GM19193 (cell line): ENCODE data around the gene GPD2.

Experiments used
- POLR2A ChIP-seq: IDR thresholded peaks from 4 replicates; pipeline ENCODE4 v1.6.1; 2011; ENCODE audit not compliant: insufficient read depth, insufficient read length; ENCODE audit errors: extremely low read depth

Gene GPD2

GRCh38 chr2:156563994-156564753 lies 128.0 kb downstream of the GPD2 start:
- no peak for TF ChIP-seq POLR2A

- TF ChIP-seq POLR2A = no peak
Measured at GRCh38 chr2:156565066-156565710, 129.0 kb downstream of the GPD2 start.

- TF ChIP-seq POLR2A = no peak
Measured at GRCh38 chr2:156573710-156574109, 137.5 kb downstream of the GPD2 start.

GRCh38 chr2:156574112-156574511 lies 137.9 kb downstream of the GPD2 start:
- TF ChIP-seq POLR2A = no peak

- TF ChIP-seq POLR2A = no peak
Measured at GRCh38 chr2:156576005-156576404, 139.8 kb downstream of the GPD2 start.

GRCh38 chr2:156580501-156580900 lies 144.3 kb downstream of the GPD2 start:
- no peak for TF ChIP-seq POLR2A

- no peak for TF ChIP-seq POLR2A
Measured at GRCh38 chr2:156581280-156581679, 145.1 kb downstream of the GPD2 start.

- TF ChIP-seq POLR2A = no peak
Measured at GRCh38 chr2:156585457-156585856, 149.3 kb downstream of the GPD2 start.

GRCh38 chr2:156586621-156587020 lies 150.4 kb downstream of the GPD2 start:
- TF ChIP-seq POLR2A = no peak

- TF ChIP-seq POLR2A = no peak
Measured at GRCh38 chr2:156589381-156590079, 153.4 kb downstream of the GPD2 start.

GRCh38 chr2:156590085-156590739 lies 154.0 kb downstream of the GPD2 start:
- no peak for TF ChIP-seq POLR2A

- no peak for TF ChIP-seq POLR2A
Measured at GRCh38 chr2:156592809-156593593, 156.8 kb downstream of the GPD2 start.

- no peak for TF ChIP-seq POLR2A
Measured at GRCh38 chr2:156593594-156593921, 157.4 kb downstream of the GPD2 start.

GRCh38 chr2:156598563-156598962 lies 162.4 kb downstream of the GPD2 start:
- TF ChIP-seq POLR2A = no peak

- TF ChIP-seq POLR2A = no peak
Measured at GRCh38 chr2:156600196-156600595, 164.0 kb downstream of the GPD2 start.
